SK-N-SH (cell line): ENCODE results near the gene NUDT14.

ENCODE experiments used
- CHD2 ChIP-seq: fragments of 150-350 bp; IDR thresholded peaks from 2 replicates; pipeline ENCODE4 v1.6.1; 2018; ENCODE audit warnings: low read length; ENCODE audit not compliant: partially characterized antibody
- CTCF ChIP-seq: fragments of 200-600 bp; sonication (generic); IDR thresholded peaks from 2 replicates; pipeline ENCODE4 v1.6.1; 2017; ENCODE audit warnings: antibody characterized with exemption, mild to moderate bottlenecking, moderate library complexity
- EP300 ChIP-seq, 2 experiments: IDR thresholded peaks; 2 replicates each; pipeline versions ENCODE4 v1.4.0 to v1.6.1; 2012; ENCODE audit warnings: borderline replicate concordance in 1 of 2, low read depth in 1 of 2, low read length in 1 of 2
- EZH2phosphoT487 ChIP-seq: fragments of 200-600 bp; sonication (generic); IDR thresholded peaks from 2 replicates; pipeline ENCODE4 v1.6.1; 2017; ENCODE audit warnings: low read depth, mixed run types, mild to moderate bottlenecking, antibody characterized with exemption, moderate library complexity, borderline replicate concordance
- FOSL2 ChIP-seq: IDR thresholded peaks from 2 replicates; pipeline ENCODE4 v1.4.0; 2012; ENCODE audit warnings: low read depth, mild to moderate bottlenecking, moderate library complexity, borderline replicate concordance
- MXI1 ChIP-seq: IDR thresholded peaks from 2 replicates; pipeline ENCODE4 v1.6.1; 2012; ENCODE audit warnings: mild to moderate bottlenecking, low read depth, low read length, improper control_type of control experiment
- NRF1 ChIP-seq: IDR thresholded peaks from 2 replicates; pipeline ENCODE4 v1.6.1; 2012; ENCODE audit warnings: low read depth, mild to moderate bottlenecking, low read length
- RAD21 ChIP-seq: IDR thresholded peaks from 2 replicates; pipeline ENCODE4 v1.6.1; 2012; ENCODE audit warnings: mild to moderate bottlenecking, low read length
- TEAD4 ChIP-seq: IDR thresholded peaks from 2 replicates; pipeline ENCODE4 v1.4.0; 2012; ENCODE audit warnings: mild to moderate bottlenecking, borderline replicate concordance; ENCODE audit not compliant: insufficient read depth
- YY1 ChIP-seq: IDR thresholded peaks from 2 replicates; pipeline ENCODE4 v1.4.0; 2012; ENCODE audit warnings: low read depth, mild to moderate bottlenecking
- ZBTB33 ChIP-seq: IDR thresholded peaks from 2 replicates; pipeline ENCODE4 v1.4.0; 2012; ENCODE audit warnings: low read depth, borderline replicate concordance

- TF ChIP-seq NRF1, result no peak
- TF ChIP-seq TEAD4, result no peak
- peak; percentile 23; the same call in 1 of the 2 replicates for TF ChIP-seq CTCF
- no peak for TF ChIP-seq CHD2
- TF ChIP-seq FOSL2, result no peak
- no peak for TF ChIP-seq YY1
- no peak for TF ChIP-seq RAD21
- TF ChIP-seq MXI1, result peak; percentile 31; the same call in 1 of the 2 replicates
- no peak for TF ChIP-seq EP300 (IDR thresholded peaks at IDR 0.05; ENCODE audit: borderline replicate concordance in 1 of 2, low read depth in 1 of 2, low read length in 1 of 2)
- TF ChIP-seq ZBTB33, result no peak
- no peak for TF ChIP-seq EZH2phosphoT487
Measured at GRCh38 chr14:105167303-105168092, 13.6 kb downstream of the NUDT14 start.
